Stimulated activated CD4-positive, alpha-beta T cell treated with anti-CD3 and anti-CD28 coated beads, Interleukin-1b, Interleukin-23, amount 100 ng/mL, for 48 hours (primary cell): ENCODE results near the gene RNF148.
"Not testable (repeated sequence)": the region's sequence is repeated elsewhere in the genome, so short reads cannot be mapped to it uniquely, and the experiment has no call there.

Experiments used
- DNase-seq: peaks from one replicate; pipeline ENCODE4 v3.0.0-alpha.2; 2020

The RNF148 gene

GRCh38 chr7:122689346-122690109 lies 13.2 kb downstream of the RNF148 start:
- DNase-seq = no peak

DNA sequence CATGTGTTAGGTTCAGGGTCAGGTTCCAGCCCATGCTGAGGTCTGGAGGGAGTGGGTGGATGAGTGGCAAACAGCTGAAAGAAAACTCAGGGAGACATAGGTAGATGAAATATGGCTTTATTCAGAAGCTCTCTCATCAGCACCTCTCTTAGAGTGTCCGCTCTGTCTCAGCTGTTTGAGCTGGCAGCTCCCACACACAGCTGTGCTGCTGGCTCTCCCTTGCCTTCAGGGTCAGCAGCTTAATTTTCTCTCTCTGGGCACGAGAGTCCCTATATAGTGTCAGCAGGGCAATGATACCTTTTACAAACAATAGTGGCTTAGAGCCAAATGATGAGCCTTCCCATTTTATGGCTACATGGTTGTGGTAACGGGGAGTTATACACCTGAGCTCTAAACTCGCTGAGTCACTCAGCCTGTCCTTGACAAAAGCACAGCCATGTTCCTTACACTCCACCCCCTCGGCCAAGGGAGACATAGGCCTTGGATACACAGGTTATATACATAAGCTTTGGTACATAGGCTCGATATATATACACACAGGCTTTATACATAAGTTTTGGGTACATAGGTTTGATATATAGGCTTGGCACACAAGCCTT lies 14.2 kb downstream of the RNF148 start:
- no peak for DNase-seq

GRCh38 chr7:122686360-122686878 lies 16.3 kb downstream of the RNF148 start:
- no peak for DNase-seq

DNA sequence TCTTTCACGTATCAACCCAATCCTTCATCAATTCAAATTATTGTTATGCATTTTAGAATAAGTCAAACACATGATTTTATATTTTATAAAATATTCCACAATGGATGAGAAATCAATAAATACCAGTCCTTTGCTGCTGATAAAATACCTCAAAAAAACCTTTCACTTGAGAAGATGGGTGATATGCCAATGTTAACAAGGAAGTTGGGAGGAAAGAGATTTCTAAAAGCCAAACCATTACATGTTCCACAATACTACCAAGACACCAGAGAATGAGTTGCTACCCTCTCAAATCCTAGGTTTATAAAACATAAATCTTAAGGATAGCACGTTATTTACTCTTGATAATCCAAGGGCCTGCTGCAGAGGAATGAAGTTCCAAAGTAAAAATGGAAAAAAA lies 18.2 kb downstream of the RNF148 start:
- DNase-seq = no peak

GRCh38 chr7:122682815-122683550 lies 19.7 kb downstream of the RNF148 start:
- no peak for DNase-seq

DNA sequence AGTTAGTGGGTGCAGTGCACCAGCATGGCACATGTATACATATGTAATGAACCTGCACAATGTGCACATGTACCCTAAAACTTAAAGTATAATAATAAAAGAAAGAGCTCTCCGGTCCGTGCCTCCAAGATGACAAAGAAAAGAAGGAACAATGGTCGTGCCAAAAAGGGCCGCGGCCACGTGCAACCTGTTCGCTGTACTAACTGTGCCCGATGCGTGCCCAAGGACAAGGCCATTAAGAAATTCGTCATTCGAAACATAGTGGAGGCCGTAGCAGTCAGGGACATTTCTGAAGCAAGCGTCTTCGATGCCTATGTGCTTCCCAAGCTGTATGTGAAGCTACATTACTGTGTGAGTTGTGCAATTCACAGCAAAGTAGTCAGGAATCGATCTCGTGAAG lies 21.5 kb downstream of the RNF148 start:
- DNase-seq = not testable (repeated sequence)

DNA sequence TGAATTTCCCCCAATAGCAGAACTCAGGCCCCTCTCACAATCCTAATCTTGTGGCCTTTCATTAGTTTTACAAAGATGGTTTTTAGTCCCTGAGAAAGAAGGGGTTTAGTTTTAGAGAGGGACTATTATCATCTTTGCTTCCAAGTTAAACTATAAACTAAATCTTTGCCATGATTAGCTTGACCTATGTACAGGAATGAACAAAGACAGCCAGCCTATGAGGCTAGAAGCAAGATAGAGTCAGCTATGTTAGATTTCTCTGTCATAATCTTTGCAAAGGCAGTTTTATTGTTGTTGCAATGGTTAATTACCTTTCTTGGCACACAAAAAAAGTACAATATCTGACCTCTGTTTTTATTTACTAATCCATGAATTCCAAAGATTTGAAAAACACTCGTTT lies 22.9 kb downstream of the RNF148 start:
- DNase-seq = no peak

DNA sequence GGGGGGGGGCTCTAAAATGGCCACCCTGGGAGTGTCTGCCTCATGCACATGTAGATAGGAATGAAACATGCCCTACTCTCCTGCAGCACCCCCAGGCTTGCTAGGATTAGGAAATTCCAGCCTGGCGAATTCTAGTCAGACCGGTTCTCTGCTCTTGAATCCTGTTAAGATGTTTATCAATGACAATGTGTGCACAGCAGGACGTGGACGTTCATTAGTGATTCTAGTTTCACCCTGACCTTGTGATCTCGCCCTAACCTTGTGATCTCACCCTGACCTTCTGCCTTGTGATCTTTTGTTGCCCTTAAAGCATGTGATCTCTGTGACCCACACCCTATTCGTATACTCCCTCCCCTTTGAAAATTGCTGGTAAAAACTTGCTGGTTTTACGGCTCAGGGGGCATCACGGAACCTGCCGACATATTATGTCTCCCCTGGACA lies 23.4 kb downstream of the RNF148 start:
- DNase-seq = not testable (repeated sequence)

DNA sequence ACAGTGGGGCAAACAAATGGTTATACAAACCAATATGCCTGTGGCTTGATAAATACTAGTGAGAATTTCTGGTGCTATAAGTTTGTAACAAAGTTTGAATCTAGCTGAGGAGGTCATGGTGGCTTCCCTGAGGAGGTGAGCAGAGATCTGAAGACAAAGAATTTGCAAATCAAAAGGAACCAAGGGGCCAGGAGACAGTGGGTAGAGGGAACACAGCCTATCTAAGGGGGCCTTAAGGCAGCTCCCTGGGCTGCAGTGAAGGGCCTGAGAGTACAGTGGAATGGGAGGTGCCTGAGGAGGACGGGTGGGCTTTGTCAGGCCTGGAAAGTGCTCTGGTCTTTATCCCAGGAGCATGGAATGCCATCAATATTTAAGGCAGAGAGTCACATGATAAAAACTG lies 25.6 kb downstream of the RNF148 start:
- DNase-seq = no peak

- no peak for DNase-seq
Observed at GRCh38 chr7:122676466-122676865, 26.3 kb downstream of the RNF148 start.

- no peak for DNase-seq
Observed at GRCh38 chr7:122675621-122676020, 27.1 kb downstream of the RNF148 start.

DNA sequence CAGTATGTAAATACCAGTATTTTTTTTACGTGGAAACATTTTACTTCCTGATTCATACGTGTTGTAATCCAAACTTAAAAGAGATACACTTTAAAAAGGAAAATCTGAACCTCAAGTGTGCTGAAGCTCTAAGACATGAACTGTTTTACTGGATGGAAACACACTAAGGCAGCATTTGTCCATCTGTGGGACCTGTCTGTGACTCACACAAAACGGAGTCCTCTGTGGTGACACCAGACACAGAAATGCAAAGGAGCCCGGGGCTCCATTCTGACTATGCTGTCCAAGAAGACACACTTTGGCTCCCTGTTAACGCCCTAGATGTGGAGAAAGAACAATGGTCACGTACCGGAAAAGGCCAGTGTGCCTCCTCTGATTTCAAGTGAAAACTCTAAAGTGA lies 27.7 kb downstream of the RNF148 start:
- DNase-seq = no peak

GRCh38 chr7:122674502-122674901 lies 28.2 kb downstream of the RNF148 start:
- DNase-seq = no peak

DNA sequence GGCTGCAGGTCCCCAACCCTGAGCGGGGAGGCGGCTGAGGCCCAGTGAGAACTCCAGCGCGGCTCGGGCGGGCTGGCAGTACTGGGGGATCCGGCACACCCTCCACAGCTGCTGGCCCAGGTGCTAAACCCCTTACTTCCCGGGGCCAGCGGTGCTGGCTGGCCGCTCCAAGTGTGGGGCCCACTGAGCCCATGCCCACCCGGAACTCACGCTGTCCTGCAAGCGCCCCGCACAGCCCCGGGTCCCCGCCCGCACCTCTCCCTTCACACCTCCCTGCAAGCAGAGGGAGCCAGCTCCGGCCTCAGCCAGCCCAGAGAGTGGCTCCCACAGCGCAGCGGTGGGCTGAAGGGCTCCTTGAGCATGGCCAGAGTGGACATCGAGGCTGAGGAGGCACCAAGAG lies 28.8 kb downstream of the RNF148 start:
- DNase-seq = no peak

DNA sequence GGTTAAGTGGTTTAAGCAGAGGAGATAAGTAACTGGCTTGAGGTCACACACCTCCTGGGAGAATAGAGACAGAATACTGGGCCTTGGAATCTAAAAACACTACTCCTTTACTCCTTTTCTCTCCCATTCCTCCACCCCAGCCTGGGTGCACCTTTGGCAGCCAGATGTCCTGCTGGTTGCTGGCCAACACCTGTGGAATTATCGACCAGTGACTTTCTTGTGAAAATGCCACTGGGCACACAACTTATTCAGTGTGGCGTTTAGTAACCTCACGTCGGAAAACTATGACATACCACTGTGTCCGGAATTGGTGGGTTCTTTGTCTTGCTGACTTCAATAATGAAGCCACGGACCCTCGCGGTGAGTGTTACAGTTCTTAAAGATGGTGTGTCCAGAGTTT lies 30.2 kb downstream of the RNF148 start:
- DNase-seq = no peak

DNA sequence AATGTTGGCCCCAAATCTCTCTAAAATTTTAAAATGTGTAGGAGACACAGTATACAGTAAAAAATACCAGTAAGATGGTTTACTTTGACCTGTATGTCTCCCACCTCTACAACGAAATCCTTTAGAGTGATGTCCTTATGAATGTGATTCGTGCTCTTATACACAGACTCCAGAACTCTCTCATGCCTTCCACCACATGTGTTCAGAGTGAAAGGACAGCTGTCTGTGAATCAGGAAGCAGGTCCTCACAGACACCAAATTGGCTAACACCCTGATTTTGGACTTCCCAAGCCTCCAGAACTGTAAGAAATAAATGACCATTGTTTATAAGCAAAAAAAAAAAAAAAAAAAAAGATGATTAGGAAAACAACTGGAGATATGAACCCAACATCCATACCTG lies 39.0 kb downstream of the RNF148 start:
- DNase-seq = no peak

- DNase-seq = no peak
Observed at GRCh38 chr7:122658856-122659255, 43.9 kb downstream of the RNF148 start.

DNA sequence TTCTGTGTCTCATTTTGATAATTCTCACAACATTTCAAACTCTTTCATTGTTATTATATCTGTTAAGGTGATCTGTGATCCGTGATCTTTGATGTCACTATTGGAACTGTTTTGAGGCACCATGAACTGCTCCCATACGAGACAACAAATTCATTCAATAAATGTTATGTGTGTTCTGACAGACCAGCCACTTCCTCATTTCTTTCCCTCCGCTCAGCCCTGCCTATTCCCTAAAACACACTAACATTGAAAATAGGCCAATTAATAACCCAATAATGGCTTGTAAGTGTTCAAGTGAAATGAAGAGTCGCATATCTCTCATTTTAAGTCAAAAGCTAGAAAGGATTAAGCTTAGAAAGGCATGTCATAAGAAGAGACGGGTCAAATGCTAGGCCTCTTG lies 49.0 kb downstream of the RNF148 start:
- DNase-seq = no peak

- DNase-seq = no peak
Observed at GRCh38 chr7:122652876-122653275, 49.8 kb downstream of the RNF148 start.
